Measurements from ENCODE around the gene NOTCH1.

The NOTCH1 gene

GRCh38 chr9:136558373-136558772 is 12.5 kb upstream of the NOTCH1 start:
- peaks cover 32% of the 10 kb centered on the region for H3K27me3 ChIP-seq (replicated peaks; ENCODE audit: insufficient read depth, low read length)
- H3K9me3 ChIP-seq (replicated peaks; ENCODE audit: insufficient read depth, low read length), result no peaks in the 10 kb centered on the region
- H3K79me2 ChIP-seq (ENCODE audit: low read length), result no peaks in the 10 kb centered on the region
- TF ChIP-seq CTCF (IDR thresholded peaks at IDR 0.05; ENCODE audit: low read length), result no peak
- TF ChIP-seq EZH2phosphoT487 (IDR thresholded peaks at IDR 0.05; ENCODE audit: low read length), result no peak
- TF ChIP-seq EZH2 (optimal IDR thresholded peaks at IDR 0.05; ENCODE audit: low read depth, low read length), result no peak
- no peaks in the 10 kb centered on the region for H3F3A ChIP-seq (ENCODE audit: insufficient read depth, low read length)
- no peak overlapping the region for H2AFZ ChIP-seq (ENCODE audit: low read length)
- no peak overlapping the region for H3K4me2 ChIP-seq (ENCODE audit: low read depth, low read length)
- DNase-seq, result no peak
- H3K27ac ChIP-seq (ENCODE audit: low read length), result no peak overlapping the region
- H3K36me3 ChIP-seq (replicated peaks; ENCODE audit: insufficient read depth, low read length), result no peaks in the 10 kb centered on the region
- no peaks in the 10 kb centered on the region for H4K20me1 ChIP-seq (ENCODE audit: insufficient read depth, low read length)
- H3K4me1 ChIP-seq (ENCODE audit: low read length), result no peaks in the 10 kb centered on the region
- H3K9ac ChIP-seq (ENCODE audit: low read length), result no peak overlapping the region
- no peaks in the 10 kb centered on the region for H3K9me2 ChIP-seq (replicated peaks; ENCODE audit: insufficient read depth, low read length)
- no peak overlapping the region for H3K4me3 ChIP-seq (ENCODE audit: low read length)

DNA sequence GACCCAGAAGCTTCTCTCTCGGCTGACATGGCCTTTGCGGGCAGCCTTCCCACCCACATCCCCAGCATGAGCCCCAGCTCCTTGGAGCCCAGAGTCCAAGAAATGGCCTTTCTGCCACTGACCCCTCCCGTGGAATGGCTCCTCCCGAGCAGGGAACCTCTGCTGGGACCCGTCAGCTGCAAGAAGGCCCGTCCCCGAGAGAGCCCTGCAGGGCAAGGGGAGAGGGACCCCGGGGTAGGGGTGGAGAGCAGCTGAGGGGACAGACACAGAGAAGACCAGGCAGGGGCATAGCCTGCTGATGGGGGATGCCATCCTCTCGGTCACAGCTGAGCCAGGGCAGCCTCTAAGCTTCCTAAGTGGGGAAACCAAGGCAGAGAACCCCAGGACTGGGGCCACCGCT is 11.2 kb upstream of the NOTCH1 start:
- Histone ChIP-seq H3K9ac (ENCODE audit: low read length) (no peak overlapping the region), H3K4me3 (ENCODE audit: low read length) (no peak overlapping the region), H3K9me3 (replicated peaks; ENCODE audit: insufficient read depth, low read length) (no peaks in the 10 kb centered on the region), H3K4me1 (ENCODE audit: low read length) (no peaks in the 10 kb centered on the region), H3K27ac (ENCODE audit: low read length) (no peak overlapping the region), H3K27me3 (replicated peaks; ENCODE audit: insufficient read depth, low read length) (peaks cover 43% of the 10 kb centered on the region), H3K9me2 (replicated peaks; ENCODE audit: insufficient read depth, low read length) (no peaks in the 10 kb centered on the region), H2AFZ (ENCODE audit: low read length) (no peak overlapping the region), H4K20me1 (ENCODE audit: insufficient read depth, low read length) (no peaks in the 10 kb centered on the region), H3K79me2 (ENCODE audit: low read length) (no peaks in the 10 kb centered on the region), H3F3A (ENCODE audit: insufficient read depth, low read length) (no peaks in the 10 kb centered on the region), H3K4me2 (ENCODE audit: low read depth, low read length) (no peak overlapping the region), H3K36me3 (replicated peaks; ENCODE audit: insufficient read depth, low read length) (no peaks in the 10 kb centered on the region)
- DNase-seq, result no peak
- TF ChIP-seq CTCF (IDR thresholded peaks at IDR 0.05; ENCODE audit: low read length), result no peak
- TF ChIP-seq EZH2 (optimal IDR thresholded peaks at IDR 0.05; ENCODE audit: low read depth, low read length), result no peak
- TF ChIP-seq EZH2phosphoT487 (IDR thresholded peaks at IDR 0.05; ENCODE audit: low read length), result no peak

- TF ChIP-seq EZH2 (optimal IDR thresholded peaks at IDR 0.05; ENCODE audit: low read depth, low read length) (no peak), CTCF (IDR thresholded peaks at IDR 0.05; ENCODE audit: low read length) (no peak), EZH2phosphoT487 (IDR thresholded peaks at IDR 0.05; ENCODE audit: low read length) (no peak)
- Histone ChIP-seq H3K4me3 (ENCODE audit: low read length) (no peak overlapping the region), H3K4me1 (ENCODE audit: low read length) (no peaks in the 10 kb centered on the region), H3K9me2 (replicated peaks; ENCODE audit: insufficient read depth, low read length) (no peaks in the 10 kb centered on the region), H3K27ac (ENCODE audit: low read length) (no peak overlapping the region), H3K9me3 (replicated peaks; ENCODE audit: insufficient read depth, low read length) (no peaks in the 10 kb centered on the region), H3K4me2 (ENCODE audit: low read depth, low read length) (no peak overlapping the region), H3K36me3 (replicated peaks; ENCODE audit: insufficient read depth, low read length) (no peaks in the 10 kb centered on the region), H3K27me3 (replicated peaks; ENCODE audit: insufficient read depth, low read length) (peaks cover 43% of the 10 kb centered on the region), H3K9ac (ENCODE audit: low read length) (no peak overlapping the region), H3F3A (ENCODE audit: insufficient read depth, low read length) (no peaks in the 10 kb centered on the region), H3K79me2 (ENCODE audit: low read length) (no peaks in the 10 kb centered on the region), H4K20me1 (ENCODE audit: insufficient read depth, low read length) (no peaks in the 10 kb centered on the region), H2AFZ (ENCODE audit: low read length) (no peak overlapping the region)
- no peak for DNase-seq
These were observed 10.3 kb upstream of the NOTCH1 start for GRCh38 chr9:136556166-136556565.
